Measurements from ENCODE around the gene LYZL1. TPM values are rescaled to one million over a fixed set of nuclear protein-coding genes. Genes with fewer than 3 reads are reported as not detected.
"Not testable (repeated sequence)": the region's sequence is repeated elsewhere in the genome, so short reads cannot be mapped to it uniquely, and the experiment has no call there.

The LYZL1 gene
- total RNA-seq, 1 experiment from 2014 or later = not detected

GRCh38 chr10:29332761-29333148, 43.9 kb downstream of the LYZL1 start:
- H2BK15ac ChIP-seq (ENCODE audit: low read depth, low read length) = no peak overlapping the region
- no peak overlapping the region for H3K14ac ChIP-seq (ENCODE audit: insufficient read depth, low read length)
- no peaks in the 10 kb centered on the region for H3K23me2 ChIP-seq (ENCODE audit: insufficient read length, low read depth, low read length, poor library complexity, severe bottlenecking)
- no peak overlapping the region for H3K18ac ChIP-seq (ENCODE audit: insufficient read length, low read depth, low read length)
- TF ChIP-seq, protein P1, sequence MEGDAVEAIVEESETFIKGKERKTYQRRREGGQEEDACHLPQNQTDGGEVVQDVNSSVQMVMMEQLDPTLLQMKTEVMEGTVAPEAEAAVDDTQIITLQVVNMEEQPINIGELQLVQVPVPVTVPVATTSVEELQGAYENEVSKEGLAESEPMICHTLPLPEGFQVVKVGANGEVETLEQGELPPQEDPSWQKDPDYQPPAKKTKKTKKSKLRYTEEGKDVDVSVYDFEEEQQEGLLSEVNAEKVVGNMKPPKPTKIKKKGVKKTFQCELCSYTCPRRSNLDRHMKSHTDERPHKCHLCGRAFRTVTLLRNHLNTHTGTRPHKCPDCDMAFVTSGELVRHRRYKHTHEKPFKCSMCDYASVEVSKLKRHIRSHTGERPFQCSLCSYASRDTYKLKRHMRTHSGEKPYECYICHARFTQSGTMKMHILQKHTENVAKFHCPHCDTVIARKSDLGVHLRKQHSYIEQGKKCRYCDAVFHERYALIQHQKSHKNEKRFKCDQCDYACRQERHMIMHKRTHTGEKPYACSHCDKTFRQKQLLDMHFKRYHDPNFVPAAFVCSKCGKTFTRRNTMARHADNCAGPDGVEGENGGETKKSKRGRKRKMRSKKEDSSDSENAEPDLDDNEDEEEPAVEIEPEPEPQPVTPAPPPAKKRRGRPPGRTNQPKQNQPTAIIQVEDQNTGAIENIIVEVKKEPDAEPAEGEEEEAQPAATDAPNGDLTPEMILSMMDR (conservative IDR thresholded peaks at IDR 0.05) = no peak
- H3K9me3 Mint-ChIP-seq = peaks cover 22 to 32% of the 10 kb centered on the region in 2 experiments
- no peaks in the 10 kb centered on the region for H3K4me1 ChIP-seq (ENCODE audit: insufficient read depth, low read length)
- peaks cover 2% of the 10 kb centered on the region; the same call in 1 of the 2 replicates for H3K27me3 Mint-ChIP-seq (ENCODE audit: low read depth)
- no peak overlapping the region for H2BK120ac ChIP-seq (ENCODE audit: low read depth, low read length, poor library complexity, severe bottlenecking)
- H3K36me3 Mint-ChIP-seq (ENCODE audit: insufficient read depth in 1 of 3, low read depth in 3 of 3) = peaks cover 0 to 27% (median 2%) of the 10 kb centered on the region in 3 experiments; a peak in 5 of 7 replicates
- H3K4ac ChIP-seq (ENCODE audit: low read depth, low read length) = no peak overlapping the region
- no peak overlapping the region for H3T11ph ChIP-seq (ENCODE audit: low read length)
- H3K56ac ChIP-seq (ENCODE audit: insufficient read length, low read depth, low read length) = no peak overlapping the region
- no CpG with 5 or more reads among the region's 5 CpGs for WGBS (ENCODE audit: extremely low coverage, insufficient read length, low lambda C conversion rate)
- no peak overlapping the region for H3K4me3 Mint-ChIP-seq
- no peaks in the 10 kb centered on the region for H3K9me3 ChIP-seq (ENCODE audit: control insufficient read depth, low read depth, low read length)
- peaks cover 0 to 3% of the 10 kb centered on the region in 2 experiments; a peak in 2 of 4 replicates for H3K4me1 Mint-ChIP-seq
- H3K79me2 ChIP-seq (ENCODE audit: insufficient read depth, low read length) = no peaks in the 10 kb centered on the region
- no peak overlapping the region for H3K9ac ChIP-seq (ENCODE audit: extremely low read depth, insufficient read length, low read length)
- no peak overlapping the region for H2BK5ac ChIP-seq (ENCODE audit: insufficient read length, low read length)
- no peaks in the 10 kb centered on the region for H4K20me1 ChIP-seq (ENCODE audit: control insufficient read depth, insufficient read depth, insufficient read length)
- no peak for DNase-seq
- H3K27me3 ChIP-seq (ENCODE audit: insufficient read depth, low read length) = no peaks in the 10 kb centered on the region
- no peak overlapping the region for H3K23ac ChIP-seq (ENCODE audit: insufficient read length, low read depth, low read length)
- H2AK5ac ChIP-seq (ENCODE audit: insufficient read length, low read length) = no peak overlapping the region
- no peak overlapping the region; a peak in 1 of 7 replicates for H3K27ac Mint-ChIP-seq
- H2BK20ac ChIP-seq (ENCODE audit: low read depth, low read length, poor library complexity, severe bottlenecking) = no peak overlapping the region
- no peaks in the 10 kb centered on the region for H3K79me1 ChIP-seq (ENCODE audit: insufficient read depth, low read depth, low read length, poor library complexity, severe bottlenecking)
- no peak overlapping the region for H2BK12ac ChIP-seq (ENCODE audit: insufficient read length, low read depth, low read length)
- H4K91ac ChIP-seq (ENCODE audit: insufficient read length, low read depth, low read length) = no peak overlapping the region
- no peak overlapping the region for H4K8ac ChIP-seq (replicated peaks; ENCODE audit: insufficient read length, low read depth, low read length)
- H4K5ac ChIP-seq (ENCODE audit: insufficient read length, low read depth, low read length) = no peak overlapping the region
- H3K4me2 ChIP-seq (ENCODE audit: insufficient read depth, insufficient read length, low read length) = no peak overlapping the region
- no peak overlapping the region for H2AFZ ChIP-seq (ENCODE audit: low read length)
- no peak overlapping the region for H3K27ac ChIP-seq (ENCODE audit: insufficient read length, low read depth, low read length)

DNA sequence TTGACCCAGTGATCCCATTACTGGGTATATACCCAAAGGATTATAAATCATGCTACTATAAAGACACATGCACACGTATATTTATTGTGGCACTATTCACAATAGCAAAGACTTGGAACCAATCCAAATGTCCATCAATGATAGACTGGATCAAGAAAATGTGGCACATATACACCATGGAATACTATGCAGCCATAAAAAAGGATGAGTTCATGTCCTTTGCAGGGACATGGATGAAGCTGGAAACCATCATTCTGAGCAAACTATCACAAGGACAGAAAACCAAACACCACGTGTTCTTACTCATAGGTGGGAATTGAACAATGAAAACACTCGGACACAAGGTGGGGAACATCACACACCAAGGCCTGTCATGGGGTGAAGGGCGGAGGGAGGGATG, 48.7 kb downstream of the LYZL1 start:
- peaks cover 30 to 42% of the 10 kb centered on the region in 2 experiments for H3K9me3 Mint-ChIP-seq
- DNase-seq; H3K56ac ChIP-seq (ENCODE audit: insufficient read length, low read depth, low read length); H3K4me1 ChIP-seq (ENCODE audit: insufficient read depth, low read length); H3K4me2 ChIP-seq (ENCODE audit: insufficient read depth, insufficient read length, low read length); H3K23ac ChIP-seq (ENCODE audit: insufficient read length, low read depth, low read length); H3T11ph ChIP-seq (ENCODE audit: low read length); H3K27ac Mint-ChIP-seq; H2BK20ac ChIP-seq (ENCODE audit: low read depth, low read length, poor library complexity, severe bottlenecking); H3K27me3 ChIP-seq (ENCODE audit: insufficient read depth, low read length); H3K79me2 ChIP-seq (ENCODE audit: insufficient read depth, low read length); H3K79me1 ChIP-seq (ENCODE audit: insufficient read depth, low read depth, low read length, poor library complexity, severe bottlenecking); H3K4me3 Mint-ChIP-seq; H3K27ac ChIP-seq (ENCODE audit: insufficient read length, low read depth, low read length); H2AK5ac ChIP-seq (ENCODE audit: insufficient read length, low read length); H2BK120ac ChIP-seq (ENCODE audit: low read depth, low read length, poor library complexity, severe bottlenecking); H3K14ac ChIP-seq (ENCODE audit: insufficient read depth, low read length); H4K20me1 ChIP-seq (ENCODE audit: control insufficient read depth, insufficient read depth, insufficient read length); H2BK15ac ChIP-seq (ENCODE audit: low read depth, low read length); H4K91ac ChIP-seq (ENCODE audit: insufficient read length, low read depth, low read length); H4K5ac ChIP-seq (ENCODE audit: insufficient read length, low read depth, low read length); H3K9me3 ChIP-seq (ENCODE audit: control insufficient read depth, low read depth, low read length); H4K8ac ChIP-seq (replicated peaks; ENCODE audit: insufficient read length, low read depth, low read length); H3K27me3 Mint-ChIP-seq (ENCODE audit: low read depth); H3K18ac ChIP-seq (ENCODE audit: insufficient read length, low read depth, low read length); H3K9ac ChIP-seq (ENCODE audit: extremely low read depth, insufficient read length, low read length); H2BK12ac ChIP-seq (ENCODE audit: insufficient read length, low read depth, low read length); H2AFZ ChIP-seq (ENCODE audit: low read length); H3K23me2 ChIP-seq (ENCODE audit: insufficient read length, low read depth, low read length, poor library complexity, severe bottlenecking); H2BK5ac ChIP-seq (ENCODE audit: insufficient read length, low read length); H3K4me1 Mint-ChIP-seq; H3K4ac ChIP-seq (ENCODE audit: low read depth, low read length): not testable (repeated sequence)
- peaks cover under 1 to 39% (median 3%) of the 10 kb centered on the region in 3 experiments for H3K36me3 Mint-ChIP-seq (ENCODE audit: insufficient read depth in 1 of 3, low read depth in 3 of 3)
- no CpG with 5 or more reads among the region's 4 CpGs for WGBS (ENCODE audit: extremely low coverage, insufficient read length, low lambda C conversion rate)

Measured in H9 (cell line).